Islet of Langerhans (tissue), 1 donor: ENCODE data around the gene CENPF.
A peak's percentile ranks its signal among the peaks of the same experiment; 100 is the strongest.

ENCODE experiments used
- FAIRE-seq: peaks from one replicate; lab custom pipeline; 2011; peaks lifted over from hg19 to GRCh38; lab: Jason Lieb, UNC

The CENPF gene

GRCh38 chr1:214623430-214623829 is 20.4 kb downstream of the CENPF start:
- FAIRE-seq: no peak

GRCh38 chr1:214632091-214632490 is 29.1 kb downstream of the CENPF start:
- no peak for FAIRE-seq

GRCh38 chr1:214633686-214634085 is 30.7 kb downstream of the CENPF start:
- FAIRE-seq: no peak

- no peak for FAIRE-seq
These were observed 31.3 kb downstream of the CENPF start for GRCh38 chr1:214634267-214634666.

DNA sequence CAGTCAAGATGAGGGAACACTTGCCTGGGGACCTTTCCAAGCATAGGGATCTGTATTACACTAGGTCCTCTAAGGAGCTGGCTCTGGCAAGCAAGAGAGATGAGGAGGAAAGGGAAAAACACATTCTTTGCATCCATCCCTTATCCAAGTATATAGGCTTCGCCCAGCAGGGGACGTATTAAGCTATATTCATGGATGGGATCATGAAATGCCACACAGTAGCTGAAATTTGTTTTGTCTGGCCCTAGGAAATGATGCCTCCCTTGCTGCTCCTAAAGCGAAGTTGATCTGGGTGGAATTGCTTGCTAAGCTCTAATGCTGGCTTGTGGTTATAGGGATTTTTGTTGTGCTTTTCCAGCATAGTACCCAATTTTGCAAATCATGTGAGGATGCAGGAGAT is 32.1 kb downstream of the CENPF start:
- no peak for FAIRE-seq

GRCh38 chr1:214635506-214635905 is 32.5 kb downstream of the CENPF start:
- no peak for FAIRE-seq

- FAIRE-seq: no peak
These were observed 33.4 kb downstream of the CENPF start for GRCh38 chr1:214636436-214636835.

DNA sequence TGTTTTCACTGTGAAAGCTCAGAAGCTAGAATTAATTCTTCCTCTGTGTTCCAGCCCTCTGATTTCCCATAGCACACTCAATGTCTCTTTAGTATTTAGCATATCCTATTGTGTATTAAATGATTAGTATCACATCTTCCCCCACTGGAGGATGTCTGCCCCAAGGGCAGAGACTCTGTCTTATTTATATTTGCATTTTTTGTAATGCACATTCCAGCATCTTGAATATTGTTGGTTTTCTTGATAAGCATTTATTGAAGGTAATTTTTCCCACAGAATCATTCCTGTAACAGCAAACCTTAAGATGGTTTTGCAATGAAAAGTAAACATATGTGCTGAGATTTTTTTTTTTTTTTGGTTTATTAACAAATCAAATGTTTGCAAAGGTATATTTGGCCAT is 34.1 kb downstream of the CENPF start:
- FAIRE-seq: no peak

- peak; percentile 86 for FAIRE-seq
These were observed 34.9 kb downstream of the CENPF start for GRCh38 chr1:214637722-214638458.

- no peak for FAIRE-seq
These were observed 35.4 kb downstream of the CENPF start for GRCh38 chr1:214638459-214638807.

- no peak for FAIRE-seq
These were observed 36.0 kb downstream of the CENPF start for GRCh38 chr1:214638997-214639396.

DNA sequence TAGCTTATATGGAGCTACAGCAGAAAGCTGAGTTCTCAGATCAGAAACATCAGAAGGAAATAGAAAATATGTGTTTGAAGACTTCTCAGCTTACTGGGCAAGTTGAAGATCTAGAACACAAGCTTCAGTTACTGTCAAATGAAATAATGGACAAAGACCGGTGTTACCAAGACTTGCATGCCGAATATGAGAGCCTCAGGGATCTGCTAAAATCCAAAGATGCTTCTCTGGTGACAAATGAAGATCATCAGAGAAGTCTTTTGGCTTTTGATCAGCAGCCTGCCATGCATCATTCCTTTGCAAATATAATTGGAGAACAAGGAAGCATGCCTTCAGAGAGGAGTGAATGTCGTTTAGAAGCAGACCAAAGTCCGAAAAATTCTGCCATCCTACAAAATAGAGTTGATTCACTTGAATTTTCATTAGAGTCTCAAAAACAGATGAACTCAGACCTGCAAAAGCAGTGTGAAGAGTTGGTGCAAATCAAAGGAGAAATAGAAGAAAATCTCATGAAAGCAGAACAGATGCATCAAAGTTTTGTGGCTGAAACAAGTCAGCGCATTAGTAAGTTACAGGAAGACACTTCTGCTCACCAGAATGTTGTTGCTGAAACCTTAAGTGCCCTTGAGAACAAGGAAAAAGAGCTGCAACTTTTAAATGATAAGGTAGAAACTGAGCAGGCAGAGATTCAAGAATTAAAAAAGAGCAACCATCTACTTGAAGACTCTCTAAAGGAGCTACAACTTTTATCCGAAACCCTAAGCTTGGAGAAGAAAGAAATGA is 37.6 kb downstream of the CENPF start:
- FAIRE-seq: no peak

DNA sequence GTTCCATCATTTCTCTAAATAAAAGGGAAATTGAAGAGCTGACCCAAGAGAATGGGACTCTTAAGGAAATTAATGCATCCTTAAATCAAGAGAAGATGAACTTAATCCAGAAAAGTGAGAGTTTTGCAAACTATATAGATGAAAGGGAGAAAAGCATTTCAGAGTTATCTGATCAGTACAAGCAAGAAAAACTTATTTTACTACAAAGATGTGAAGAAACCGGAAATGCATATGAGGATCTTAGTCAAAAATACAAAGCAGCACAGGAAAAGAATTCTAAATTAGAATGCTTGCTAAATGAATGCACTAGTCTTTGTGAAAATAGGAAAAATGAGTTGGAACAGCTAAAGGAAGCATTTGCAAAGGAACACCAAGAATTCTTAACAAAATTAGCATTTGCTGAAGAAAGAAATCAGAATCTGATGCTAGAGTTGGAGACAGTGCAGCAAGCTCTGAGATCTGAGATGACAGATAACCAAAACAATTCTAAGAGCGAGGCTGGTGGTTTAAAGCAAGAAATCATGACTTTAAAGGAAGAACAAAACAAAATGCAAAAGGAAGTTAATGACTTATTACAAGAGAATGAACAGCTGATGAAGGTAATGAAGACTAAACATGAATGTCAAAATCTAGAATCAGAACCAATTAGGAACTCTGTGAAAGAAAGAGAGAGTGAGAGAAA is 38.4 kb downstream of the CENPF start:
- FAIRE-seq: no peak

DNA sequence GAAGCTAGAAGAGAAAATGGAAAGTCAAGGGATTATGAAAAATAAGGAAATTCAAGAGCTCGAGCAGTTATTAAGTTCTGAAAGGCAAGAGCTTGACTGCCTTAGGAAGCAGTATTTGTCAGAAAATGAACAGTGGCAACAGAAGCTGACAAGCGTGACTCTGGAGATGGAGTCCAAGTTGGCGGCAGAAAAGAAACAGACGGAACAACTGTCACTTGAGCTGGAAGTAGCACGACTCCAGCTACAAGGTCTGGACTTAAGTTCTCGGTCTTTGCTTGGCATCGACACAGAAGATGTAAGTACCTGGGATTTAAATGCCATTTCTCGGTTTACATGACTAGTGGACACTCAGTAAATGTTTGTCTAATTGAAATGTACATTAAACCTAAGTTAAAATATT is 40.0 kb downstream of the CENPF start:
- FAIRE-seq: no peak

- no peak for FAIRE-seq
These were observed 42.7 kb downstream of the CENPF start for GRCh38 chr1:214645712-214646111.

- no peak for FAIRE-seq
These were observed 45.8 kb downstream of the CENPF start for GRCh38 chr1:214648801-214649200.

GRCh38 chr1:214649607-214650006 is 46.6 kb downstream of the CENPF start:
- no peak for FAIRE-seq

DNA sequence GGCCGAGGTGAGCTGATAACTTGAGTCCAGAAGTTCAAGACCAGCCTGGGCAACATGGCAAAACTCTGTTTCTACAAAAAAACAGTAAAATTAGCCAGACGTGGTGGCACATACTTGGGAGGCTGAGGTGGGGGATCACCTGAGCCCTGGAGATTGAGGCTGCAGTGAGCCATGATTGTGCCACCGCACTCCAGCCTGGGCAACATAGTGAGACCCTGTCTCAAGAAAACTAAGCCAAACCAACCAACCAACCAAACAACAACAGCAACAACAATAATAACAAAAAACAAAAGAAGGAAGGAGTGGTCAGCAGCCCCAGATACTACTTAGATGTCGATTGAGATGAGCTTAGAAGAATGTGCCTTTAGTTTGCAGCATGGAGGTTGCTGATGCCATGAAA is 47.7 kb downstream of the CENPF start:
- FAIRE-seq: no peak

DNA sequence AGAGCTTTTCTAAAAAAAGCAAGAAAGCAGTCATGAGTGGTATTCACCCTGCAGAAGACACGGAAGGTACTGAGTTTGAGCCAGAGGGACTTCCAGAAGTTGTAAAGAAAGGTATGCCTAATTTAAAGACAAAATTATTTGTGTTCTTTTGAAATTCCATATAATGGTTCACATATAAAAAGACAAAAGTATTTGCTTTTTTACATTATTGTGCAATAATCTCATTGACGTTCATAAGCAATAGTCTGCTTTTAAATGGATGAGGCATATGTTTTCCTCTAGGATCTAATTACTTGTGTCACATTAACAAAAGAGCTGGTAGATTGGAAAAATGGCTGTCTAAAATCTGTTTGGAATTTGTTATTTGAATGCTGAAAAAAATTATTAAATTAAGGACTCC is 54.3 kb downstream of the CENPF start:
- no peak for FAIRE-seq

- no peak for FAIRE-seq
These were observed 55.2 kb downstream of the CENPF start for GRCh38 chr1:214658175-214658574.

DNA sequence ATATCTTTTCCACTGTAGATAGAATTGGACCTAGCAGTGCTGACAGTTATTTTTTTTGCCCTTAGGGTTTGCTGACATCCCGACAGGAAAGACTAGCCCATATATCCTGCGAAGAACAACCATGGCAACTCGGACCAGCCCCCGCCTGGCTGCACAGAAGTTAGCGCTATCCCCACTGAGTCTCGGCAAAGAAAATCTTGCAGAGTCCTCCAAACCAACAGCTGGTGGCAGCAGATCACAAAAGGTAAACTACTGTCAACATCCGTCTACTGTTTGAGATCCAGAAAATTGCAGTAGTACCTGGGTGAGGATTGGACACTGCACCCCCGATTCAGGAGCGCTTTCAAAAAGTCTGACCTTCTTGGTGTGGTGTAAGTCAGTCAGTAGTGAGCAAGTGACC is 55.8 kb downstream of the CENPF start:
- FAIRE-seq: no peak

- no peak for FAIRE-seq
These were observed 57.2 kb downstream of the CENPF start for GRCh38 chr1:214660190-214660589.

DNA sequence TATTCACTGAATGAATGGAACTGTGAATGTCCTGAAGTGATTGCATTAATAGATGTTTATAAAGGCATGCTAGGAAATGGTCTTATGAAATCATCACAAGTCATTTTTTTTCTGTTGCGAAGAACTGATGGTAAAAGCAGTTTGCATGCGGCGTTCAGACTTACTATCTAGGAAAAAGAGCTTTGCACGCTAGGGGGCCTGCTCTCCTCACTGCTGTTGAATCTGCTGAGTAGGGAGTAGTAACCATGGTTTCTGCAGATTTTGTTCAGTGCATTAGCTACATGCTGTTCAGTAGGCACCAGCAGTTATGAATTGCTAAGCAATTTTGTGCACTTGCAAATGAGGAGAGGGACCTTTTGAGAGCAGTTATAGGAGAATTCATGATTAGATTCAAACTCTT is 57.9 kb downstream of the CENPF start:
- peak; percentile 90 for FAIRE-seq
